NCI-H2227 (cell line): ENCODE data around the gene UROC1.

Experiments used
- DNase-seq: peaks from one replicate; lab custom pipeline; 2025; ENCODE audit not compliant: unreplicated experiment; lab: John Stamatoyannopoulos, UW

UROC1 gene

GRCh38 chr3:126496894-126497850, 20.4 kb downstream of the UROC1 start:
- no peak for DNase-seq

- no peak for DNase-seq
These were observed 21.8 kb downstream of the UROC1 start for GRCh38 chr3:126495786-126496185.

- DNase-seq: no peak
These were observed 22.7 kb downstream of the UROC1 start for GRCh38 chr3:126494970-126495230.

GRCh38 chr3:126494204-126494969, 23.2 kb downstream of the UROC1 start:
- DNase-seq: no peak

- DNase-seq: no peak
These were observed 23.8 kb downstream of the UROC1 start for GRCh38 chr3:126493739-126494138.

- no peak for DNase-seq
These were observed 24.5 kb downstream of the UROC1 start for GRCh38 chr3:126493051-126493450.

GRCh38 chr3:126491221-126492013, 26.2 kb downstream of the UROC1 start:
- DNase-seq: no peak

- DNase-seq: no peak
These were observed 27.0 kb downstream of the UROC1 start for GRCh38 chr3:126490619-126491018.

- no peak for DNase-seq
These were observed 28.5 kb downstream of the UROC1 start for GRCh38 chr3:126488886-126489569.

GRCh38 chr3:126488185-126488584, 29.4 kb downstream of the UROC1 start:
- no peak for DNase-seq

GRCh38 chr3:126487151-126487771, 30.3 kb downstream of the UROC1 start:
- no peak for DNase-seq

- DNase-seq: no peak
These were observed 31.2 kb downstream of the UROC1 start for GRCh38 chr3:126486360-126486847.

GRCh38 chr3:126485956-126486355, 31.6 kb downstream of the UROC1 start:
- DNase-seq: no peak

GRCh38 chr3:126485176-126485897, 32.2 kb downstream of the UROC1 start:
- DNase-seq: no peak

GRCh38 chr3:126484662-126485061, 32.9 kb downstream of the UROC1 start:
- DNase-seq: no peak

- no peak for DNase-seq
These were observed 33.4 kb downstream of the UROC1 start for GRCh38 chr3:126484148-126484547.

GRCh38 chr3:126483321-126483761, 34.2 kb downstream of the UROC1 start:
- no peak for DNase-seq

- no peak for DNase-seq
These were observed 34.9 kb downstream of the UROC1 start for GRCh38 chr3:126482503-126483255.
